HepG2 (cell line): ENCODE results near the gene NFATC4. TPM values are rescaled to one million over a fixed set of nuclear protein-coding genes. Genes with fewer than 3 reads are reported as not detected.

ENCODE experiments used
- ATAC-seq: fragments of 200-7000 bp; cut with Tn5 transposase; 3 replicates; pipeline ENCODE4 v1.9.1; 2020; ENCODE audit warnings: mild to moderate bottlenecking, moderate library complexity
- BruUV-seq: library from RNA; stranded (reverse); fragments of 400-500 nt; replicated peaks from 2 replicates; lab custom pipeline; 2021; lab: Mats Ljungman, UMichigan
- CTCF ChIA-PET: fragments of 300-600 bp; formaldehyde crosslinking; extraction: SDS; loops from one replicate; lab custom pipeline; 2021; ENCODE audit warnings: low total read pairs, inconsistent platforms, low intra/inter-chr PET ratio; lab: Yijun Ruan, JAX
- POLR2A ChIA-PET: fragments of 350-600 bp; sonication (Branson Sonifier 250); formaldehyde crosslinking; loops from one replicate; lab custom pipeline; 2020; ENCODE audit warnings: antibody characterized with exemption, inconsistent platforms; lab: Yijun Ruan, JAX
- DNase-seq: peaks from one replicate; pipeline ENCODE4 v3.0.0-alpha.2; 2015; ENCODE audit warnings: low spot score
- FAIRE-seq: peaks from 3 replicates; lab custom pipeline; 2011; peaks lifted over from hg19 to GRCh38; lab: Jason Lieb, UNC
- H2AFZ ChIP-seq: one replicate; pipeline ENCODE4 v1.6.1; 2011; ENCODE audit warnings: low read length, inconsistent platforms
- H3K27ac ChIP-seq: fragments of 300-600 bp; 3 replicates; pipeline ENCODE4 v1.8.0; 2011; ENCODE audit warnings: mixed run types, mild to moderate bottlenecking, mixed read lengths, low read length, inconsistent platforms; ENCODE audit not compliant: insufficient read depth; ENCODE audit errors: extremely low read length
- H3K27me3 ChIP-seq, 2 experiments: fragments of 200-600 bp in 1 of 2; 2 replicates in 1 of 2; 3 replicates in 1 of 2; pipeline versions ENCODE4 v1.6.0 to v1.8.0; 2011; ENCODE audit warnings: low read length in 2 of 2, mild to moderate bottlenecking in 2 of 2, moderate library complexity in 2 of 2, inconsistent platforms in 1 of 2; ENCODE audit not compliant: insufficient read depth in 2 of 2, control insufficient read depth in 1 of 2
- H3K36me3 ChIP-seq, 2 experiments: fragments of 200-600 bp in 1 of 2; replicated peaks in 1 of 2; 2 replicates in 1 of 2; 3 replicates in 1 of 2; pipeline versions ENCODE4 v1.5.1 to v1.8.0; 2011; ENCODE audit warnings: low read length in 2 of 2, inconsistent platforms in 1 of 2; ENCODE audit not compliant: insufficient read depth in 2 of 2, control insufficient read depth in 1 of 2
- H3K4me1 ChIP-seq: 2 replicates; pipeline ENCODE4 v1.5.1; 2012; ENCODE audit warnings: low read length, inconsistent platforms; ENCODE audit not compliant: insufficient read depth
- H3K4me2 ChIP-seq: 2 replicates; pipeline ENCODE4 v1.6.0; 2011; ENCODE audit warnings: low read depth, low read length, inconsistent platforms
- H3K4me3 ChIP-seq, 3 experiments: fragments of 200-600 bp in 1 of 3; sonication (generic), shearing (Covaris generic) in 1 of 3; replicated peaks in 1 of 3; 2 replicates each; pipeline ENCODE4 v1.5.1; 2011 to 2016; ENCODE audit warnings: low read length in 3 of 3, inconsistent platforms in 2 of 3, low read depth in 2 of 3, mild to moderate bottlenecking in 2 of 3, control low read depth in 1 of 3, mixed read lengths in 1 of 3; ENCODE audit not compliant: insufficient read depth in 1 of 3
- H3K79me2 ChIP-seq: one replicate; pipeline ENCODE4 v1.6.1; 2011; ENCODE audit warnings: low read length, inconsistent platforms; ENCODE audit not compliant: insufficient read depth
- H3K9ac ChIP-seq: 2 replicates; pipeline ENCODE4 v1.6.0; 2011; ENCODE audit warnings: mild to moderate bottlenecking, low read depth, low read length, inconsistent platforms; ENCODE audit not compliant: insufficient read depth
- H3K9me3 ChIP-seq: 2 replicates; pipeline ENCODE4 v1.5.1; 2012; ENCODE audit warnings: mild to moderate bottlenecking, low read length
- H4K20me1 ChIP-seq: 2 replicates; pipeline ENCODE4 v1.6.0; 2011; ENCODE audit warnings: inconsistent platforms, mild to moderate bottlenecking, low read length, moderate library complexity; ENCODE audit not compliant: insufficient read depth
- BCL6 ChIP-seq: IDR thresholded peaks from 2 replicates; pipeline ENCODE4 v1.6.1; 2016; ENCODE audit warnings: missing genetic modification reagents, missing compliant biosample characterization
- GFI1 ChIP-seq: sonication (generic); formaldehyde crosslinking; IDR thresholded peaks from 2 replicates; pipeline ENCODE4 v1.5.0; 2020; ENCODE audit warnings: missing genetic modification reagents, mild to moderate bottlenecking, borderline replicate concordance
- NFE2L1 ChIP-seq: sonication (generic); formaldehyde crosslinking; IDR thresholded peaks from 2 replicates; pipeline ENCODE4 v1.4.0; 2020; ENCODE audit warnings: missing genetic modification reagents, mild to moderate bottlenecking, borderline replicate concordance
- NFYB ChIP-seq: sonication (generic); formaldehyde crosslinking; IDR thresholded peaks from 2 replicates; pipeline ENCODE4 v1.4.0; 2020; ENCODE audit warnings: missing genetic modification reagents
- NFYC ChIP-seq: IDR thresholded peaks from 2 replicates; pipeline ENCODE4 v1.6.1; 2016; ENCODE audit warnings: missing genetic modification reagents, missing compliant biosample characterization
- PBX3 ChIP-seq: sonication (generic); formaldehyde crosslinking; IDR thresholded peaks from 2 replicates; pipeline ENCODE4 v1.8.1; 2023; ENCODE audit warnings: missing genetic modification reagents, inconsistent platforms, borderline replicate concordance
- PLSCR1 ChIP-seq: sonication (generic); formaldehyde crosslinking; IDR thresholded peaks from 2 replicates; pipeline ENCODE4 v1.5.0; 2020; ENCODE audit warnings: missing genetic modification reagents, mild to moderate bottlenecking, borderline replicate concordance
- PRMT3 ChIP-seq: sonication (generic); formaldehyde crosslinking; IDR thresholded peaks from 2 replicates; pipeline ENCODE4 v1.8.1; 2022; ENCODE audit warnings: low read depth, mild to moderate bottlenecking, moderate library complexity, missing genetic modification reagents, borderline replicate concordance
- RBAK ChIP-seq: sonication (generic); formaldehyde crosslinking; IDR thresholded peaks from 2 replicates; pipeline ENCODE4 v1.5.1; 2020; ENCODE audit warnings: mild to moderate bottlenecking, missing genetic modification reagents
- RBM39 ChIP-seq: fragments of 200-400 bp; formaldehyde crosslinking; IDR thresholded peaks from one replicate; pipeline ENCODE4 v1.6.1; 2018; ENCODE audit warnings: antibody characterized with exemption, mild to moderate bottlenecking, low read depth, low read length; ENCODE audit not compliant: poor library complexity, severe bottlenecking
- RFXANK ChIP-seq: IDR thresholded peaks from 2 replicates; pipeline ENCODE4 v1.6.1; 2016
- SYNCRIP ChIP-seq: fragments of 200-400 bp; formaldehyde crosslinking; IDR thresholded peaks from 2 replicates; pipeline ENCODE4 v1.6.1; 2018; ENCODE audit warnings: mild to moderate bottlenecking, low read depth, low read length; ENCODE audit not compliant: insufficient read depth
- TCF12 ChIP-seq, 2 experiments: fragments of 450-650 bp in 1 of 2; sonication (generic) in 1 of 2; formaldehyde crosslinking in 1 of 2; IDR thresholded peaks; 2 replicates each; pipeline versions ENCODE4 v1.6.1 to v1.8.0; 2017 to 2022; ENCODE audit warnings: antibody characterized with exemption in 1 of 2, mild to moderate bottlenecking in 1 of 2, missing genetic modification reagents in 1 of 2, moderate library complexity in 1 of 2
- THYN1 ChIP-seq: sonication (generic); formaldehyde crosslinking; IDR thresholded peaks from 2 replicates; pipeline ENCODE4 v1.8.1; 2023; ENCODE audit warnings: low read depth, mild to moderate bottlenecking, moderate library complexity, missing genetic modification reagents, borderline replicate concordance
- U2AF1 ChIP-seq: fragments of 200-400 bp; formaldehyde crosslinking; optimal IDR thresholded peaks from 2 replicates; pipeline ENCODE3; 2017; ENCODE audit warnings: mild to moderate bottlenecking, low read depth, low read length
- ZBTB44 ChIP-seq: sonication (generic); formaldehyde crosslinking; IDR thresholded peaks from 2 replicates; pipeline ENCODE4 v1.4.0; 2020; ENCODE audit warnings: missing genetic modification reagents
- ZBTB7B ChIP-seq: sonication (generic); formaldehyde crosslinking; IDR thresholded peaks from 2 replicates; pipeline ENCODE4 v1.4.0; 2020; ENCODE audit warnings: missing genetic modification reagents
- ZNF263 ChIP-seq: sonication (generic); formaldehyde crosslinking; IDR thresholded peaks from 2 replicates; pipeline ENCODE4 v1.4.0; 2020; ENCODE audit warnings: missing genetic modification reagents
- ZNF446 ChIP-seq: sonication (generic); formaldehyde crosslinking; IDR thresholded peaks from 2 replicates; pipeline ENCODE4 v1.5.0; 2020; ENCODE audit warnings: mild to moderate bottlenecking, missing genetic modification reagents
- WGBS: methylation state at CpG from one replicate; pipeline ENCODE4 v1.1.6; 2017; ENCODE audit warnings: low lambda C conversion rate; 5-methylcytosine and 5-hydroxymethylcytosine counted together
- in situ Hi-C: cut with HindIII; loops from 2 replicates; pipeline ENCODE4 v1.10.0; 2017; ENCODE audit warnings: low pct_unique_long_range_greater_than_20kb; ENCODE audit not compliant: extremely low pct_ligation_motif_present
- intact Hi-C: fragments of 100-400 bp; cut with micrococcal nuclease; formaldehyde crosslinking; loops from one replicate; pipeline ENCODE4 v1.10.0; 2022; ENCODE audit not compliant: unreplicated experiment
- polyA plus RNA-seq, 8 experiments: library from polyadenylated mRNA; depleted of rRNA in 3 of 8; stranded (reverse) in 7 of 8; unstranded in 1 of 8; fragments of >200 nt; fragmentation: Illumina TruSeq in 4 of 8; extraction: Trizol in 4 of 8; gene quantifications; 2 replicates each; pipeline versions ENCODE4 v1.2.1 to v1.2.3, GENCODE V29; 2011 to 2016; ENCODE audit warnings: low read depth in 4 of 8, missing spikeins in 1 of 8, mixed read lengths in 1 of 8; ENCODE audit not compliant: insufficient read depth in 1 of 8
- total RNA-seq, 5 experiments: library from RNA; depleted of rRNA; stranded (reverse); fragments of >200 nt; fragmentation: Illumina TruSeq; extraction: Trizol; gene quantifications; 2 replicates each; pipeline ENCODE4 v1.2.3, GENCODE V29; 2016; ENCODE audit warnings: low read depth in 1 of 5

NFATC4 gene
- total and polyA plus RNA-seq, 2 of the 13 experiments (the other 11 are each of a cell fraction or from before 2014, with no cell fraction given): 0.04 to 0.15 TPM

GRCh38 chr14:24388474-24389179 lies 20.6 kb downstream of the NFATC4 start (continued):
- TF ChIP-seq PBX3 (CRISPR knock-in tag) (no peak), U2AF1 (no peak), NFE2L1 (no peak), ZNF263 (no peak)

GRCh38 chr14:24389226-24389848 lies 21.4 kb downstream of the NFATC4 start:
- Histone ChIP-seq H3K4me1 (peaks cover 44% of the 10 kb centered on the region), H3K36me3 (no peaks in the 10 kb centered on the region), H3K4me2 (no peak overlapping the region), H3K79me2 (no peaks in the 10 kb centered on the region), H3K9ac (no peak overlapping the region), H3K27ac (no peak overlapping the region), H3K9me3 (no peaks in the 10 kb centered on the region), H4K20me1 (no peaks in the 10 kb centered on the region), H3K4me3 (no peak overlapping the region), H3K27me3 (peaks cover 4 to 21% of the 10 kb centered on the region in 2 experiments; a peak in 4 of 5 replicates), H2AFZ (no peak overlapping the region)
- FAIRE-seq: no peak
- WGBS: 30% methylated on average over 11 of the region's 11 CpGs
- in situ Hi-C loops: no loop called here
- ATAC-seq: no peak
- no peak for DNase-seq
- ChIA-PET POLR2A (no interaction called here), CTCF (no interaction called here)
- intact Hi-C loops: no loop called here
- no TSS peak for BruUV-seq
- TF ChIP-seq NFYC (peak; percentile 42; the same call in 1 of the 2 replicates), ZNF446 (CRISPR knock-in tag) (no peak), ZBTB7B (CRISPR knock-in tag) (no peak), NFYB (peak; percentile 61), SYNCRIP (no peak), BCL6 (no peak), PLSCR1 (CRISPR knock-in tag) (no peak), PRMT3 (CRISPR knock-in tag) (no peak), RFXANK (CRISPR knock-in tag) (no peak), GFI1 (CRISPR knock-in tag) (no peak), RBAK (no peak), TCF12 (IDR thresholded peaks at IDR 0.05) (no peak), TCF12 (CRISPR knock-in tag; IDR thresholded peaks at IDR 0.05) (0 out of 2 replicates have a peak, but pooled peaks have one; percentile 26), THYN1 (CRISPR knock-in tag) (no peak), ZBTB44 (CRISPR knock-in tag) (no peak), RBM39 (no peak)
